NCI-H82 (cell line): Measurements from ENCODE around the gene FOXS1.

Source experiments
- DNase-seq: peaks from one replicate; lab custom pipeline; 2025; lab: John Stamatoyannopoulos, UW

FOXS1 gene

DNA sequence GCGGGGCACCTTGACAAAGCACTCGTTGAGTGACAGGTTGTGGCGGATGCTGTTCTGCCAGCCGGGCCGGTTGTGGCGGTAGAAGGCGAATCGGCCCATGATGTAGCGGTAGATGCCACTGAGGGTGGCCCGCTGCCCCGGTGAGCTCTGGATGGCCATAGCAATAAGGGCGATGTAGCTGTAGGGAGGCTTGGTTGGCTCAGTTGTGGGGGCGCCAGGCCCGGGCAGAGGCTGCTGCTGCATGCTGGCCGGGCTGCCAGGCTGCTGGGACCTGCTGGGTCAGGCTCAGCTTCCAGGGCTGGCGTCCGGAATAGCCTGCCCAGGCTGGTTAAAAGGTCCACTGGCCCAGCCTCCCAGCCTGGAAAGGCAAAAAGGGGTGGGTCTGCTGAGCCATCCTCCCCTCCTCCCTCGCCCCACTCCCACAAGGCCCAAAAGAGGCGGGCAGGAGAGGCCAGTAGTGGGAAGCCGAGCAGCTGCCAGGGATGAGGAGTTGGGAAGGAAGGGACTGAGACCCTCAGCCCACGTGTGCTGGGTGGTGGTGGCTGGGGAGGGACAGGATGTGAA lies at the start of gene FOXS1:
Gene FOXS1 (minus strand): TSS at position 305 of the 564 bp plus-strand sequence. CDS start 62 bp downstream, at position 243.
- peak; percentile 25 for DNase-seq

DNA sequence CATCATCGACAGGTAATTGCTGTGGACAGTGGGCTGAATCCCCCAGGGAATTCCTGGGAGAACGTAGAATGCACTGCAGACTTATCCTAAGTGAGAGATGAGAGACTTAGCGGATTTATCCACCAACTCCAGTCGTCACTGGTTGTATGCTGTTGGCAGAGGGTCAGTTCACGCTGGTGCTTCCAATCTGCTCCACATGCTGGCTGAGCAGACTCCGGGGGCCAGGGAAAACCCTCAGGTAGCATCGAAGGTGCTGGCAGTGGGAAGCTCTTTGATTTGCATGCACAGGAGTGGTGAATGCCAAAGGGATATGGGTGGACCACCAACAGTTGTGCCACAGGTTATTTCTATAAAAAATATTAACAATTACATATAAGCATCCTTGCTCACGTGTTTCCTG lies 45.2 kb upstream of the FOXS1 start:
- DNase-seq = peak; percentile 66

DNA sequence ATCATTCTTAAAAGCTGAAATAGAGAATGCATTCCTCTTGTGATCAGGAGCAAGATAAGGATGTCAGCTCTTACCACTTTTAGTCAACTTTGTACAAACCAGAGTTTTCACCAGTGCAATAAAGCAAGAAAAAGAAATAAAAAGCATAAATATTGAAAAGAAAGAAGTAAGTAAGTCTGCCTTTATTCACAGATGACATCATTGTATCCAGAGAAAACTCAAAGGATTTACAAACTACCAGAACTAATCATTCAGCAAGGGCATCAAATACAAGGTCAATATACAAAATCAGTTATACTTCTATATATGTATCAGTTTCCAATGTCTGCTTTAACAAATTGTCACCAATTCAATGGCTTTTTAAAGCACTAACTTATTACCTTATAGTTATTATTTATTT lies 38.4 kb upstream of the FOXS1 start:
- no peak for DNase-seq

DNA sequence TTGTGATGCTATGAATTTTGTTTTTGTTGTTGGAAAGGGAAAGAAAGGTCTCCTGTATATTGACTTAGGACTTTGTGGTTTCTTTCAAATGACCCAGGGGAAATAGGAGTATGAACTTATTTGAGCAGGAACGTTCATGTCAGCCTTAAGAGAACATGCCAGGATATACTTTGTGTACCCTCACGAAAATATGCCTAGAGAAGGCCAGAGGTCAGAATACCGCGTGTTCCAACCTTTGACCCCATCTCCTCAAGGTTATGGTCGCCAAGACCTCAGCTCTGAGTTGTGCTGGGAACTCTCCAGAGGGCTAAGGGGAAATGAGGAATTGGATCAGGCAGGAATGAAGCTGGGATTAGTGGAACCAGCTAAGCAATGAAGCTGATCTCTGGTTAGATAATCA lies 36.5 kb upstream of the FOXS1 start:
- DNase-seq = peak; percentile 52

DNA sequence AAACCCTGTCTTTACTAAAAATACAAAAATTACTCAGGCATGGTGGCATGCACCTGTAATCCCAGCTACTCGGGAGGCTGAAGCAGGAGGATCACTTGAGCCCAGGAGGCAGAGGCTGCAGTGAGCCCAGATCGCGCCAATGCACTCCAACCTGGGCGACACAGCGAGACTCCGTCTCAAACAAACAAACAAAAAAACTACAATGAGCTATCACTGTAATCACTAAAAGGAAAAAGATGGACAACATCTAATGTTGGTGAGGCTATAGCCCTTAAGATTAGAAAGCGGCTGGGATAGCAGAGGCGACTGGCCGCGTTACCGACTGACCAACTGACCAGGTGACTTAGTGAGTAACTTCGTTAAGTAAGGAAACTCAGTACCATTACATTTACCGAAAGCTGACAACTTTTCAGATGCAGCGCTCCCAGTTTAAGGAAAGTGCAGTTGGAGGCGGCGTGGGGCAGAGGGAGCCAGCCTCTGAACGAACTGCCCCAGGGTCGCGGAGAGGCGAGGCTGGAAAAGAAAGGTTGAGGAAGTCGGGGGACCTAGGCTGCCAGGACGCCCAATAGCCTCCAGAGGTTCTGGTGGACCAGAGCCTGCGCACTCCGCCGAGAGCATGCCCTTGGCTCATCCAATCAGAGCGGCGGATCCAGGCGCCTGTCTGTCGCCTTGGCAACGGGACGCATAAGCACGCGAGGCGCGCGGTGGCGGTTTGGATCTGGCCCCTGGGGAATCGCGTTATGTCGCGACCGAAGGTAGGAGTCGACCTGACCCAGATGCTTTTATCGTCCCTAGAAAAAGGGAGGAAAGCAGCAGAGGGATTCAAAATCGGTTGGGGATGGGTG lies 34.0 kb upstream of the FOXS1 start:
- DNase-seq = peak; percentile 98

DNA sequence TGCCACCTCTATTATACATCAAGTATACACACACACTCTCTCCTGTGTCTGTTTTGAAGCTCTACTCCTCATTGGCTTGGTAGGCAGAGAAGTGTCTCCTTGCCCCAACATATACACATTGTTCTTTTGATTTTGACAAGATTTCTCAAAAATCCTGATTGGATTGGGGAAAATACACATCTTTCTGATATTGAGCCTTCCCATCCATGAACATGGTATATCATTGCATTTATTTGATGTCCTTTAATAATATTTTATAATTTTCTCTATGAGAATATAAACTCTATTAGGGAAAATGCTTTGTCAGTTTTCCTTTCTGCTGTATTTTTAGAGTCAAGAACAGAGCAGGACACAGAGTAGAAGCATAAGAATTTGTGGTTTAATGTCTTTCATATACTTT lies 32.3 kb upstream of the FOXS1 start:
- DNase-seq = no peak

DNA sequence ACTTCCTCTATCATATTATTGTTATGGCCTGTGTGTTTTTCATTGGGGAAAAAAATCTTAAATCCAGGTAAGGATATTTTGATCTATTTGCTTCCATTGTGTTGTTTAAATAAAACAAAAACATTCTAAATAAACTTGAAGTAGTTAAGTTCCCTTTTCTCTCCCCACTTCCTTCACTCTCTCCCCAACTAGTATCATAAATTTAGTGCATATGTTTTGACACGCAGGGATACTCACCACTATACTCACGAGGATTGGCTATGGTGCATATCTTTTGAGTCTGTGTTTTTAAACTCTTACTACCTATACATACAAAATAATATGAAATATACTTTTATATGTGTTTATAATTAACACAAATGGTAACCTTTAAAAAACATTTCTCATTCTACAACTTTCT lies 30.3 kb upstream of the FOXS1 start:
- no peak for DNase-seq

DNA sequence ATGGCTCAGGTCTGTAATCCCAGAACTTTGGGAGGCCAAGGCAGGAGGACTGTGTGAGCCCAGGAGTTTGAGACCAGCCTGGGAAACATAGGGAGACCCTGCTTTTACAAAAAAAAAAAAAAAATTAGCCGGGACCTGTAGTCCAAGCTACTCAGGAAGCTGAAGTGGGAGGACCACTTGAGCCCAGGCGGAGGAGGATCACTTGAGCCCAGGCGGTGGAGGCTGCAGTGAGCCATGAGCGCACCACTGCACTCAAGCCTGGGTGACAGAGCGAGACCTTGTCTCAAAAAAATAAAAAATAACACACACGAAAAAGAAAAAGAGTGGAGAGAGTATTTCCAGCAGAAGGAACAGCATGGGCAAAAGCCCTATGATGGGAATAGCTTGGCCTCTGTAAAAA lies 27.0 kb upstream of the FOXS1 start:
- no peak for DNase-seq

DNA sequence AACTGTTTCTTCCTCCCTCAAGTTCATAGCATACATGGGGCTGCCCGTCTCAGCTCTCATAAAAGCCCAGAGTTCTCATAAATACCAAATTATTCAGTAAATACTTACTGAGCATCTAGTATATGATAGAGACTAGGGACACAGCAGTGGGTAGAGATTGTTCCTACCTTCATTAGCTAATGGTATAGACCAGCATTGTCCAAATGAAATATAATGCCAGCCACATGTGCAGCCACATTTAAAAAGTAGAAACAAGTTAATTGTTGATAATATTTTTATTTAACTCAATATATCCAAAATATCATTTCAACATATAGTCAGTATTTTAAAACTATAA lies 26.2 kb upstream of the FOXS1 start:
- DNase-seq = no peak

DNA sequence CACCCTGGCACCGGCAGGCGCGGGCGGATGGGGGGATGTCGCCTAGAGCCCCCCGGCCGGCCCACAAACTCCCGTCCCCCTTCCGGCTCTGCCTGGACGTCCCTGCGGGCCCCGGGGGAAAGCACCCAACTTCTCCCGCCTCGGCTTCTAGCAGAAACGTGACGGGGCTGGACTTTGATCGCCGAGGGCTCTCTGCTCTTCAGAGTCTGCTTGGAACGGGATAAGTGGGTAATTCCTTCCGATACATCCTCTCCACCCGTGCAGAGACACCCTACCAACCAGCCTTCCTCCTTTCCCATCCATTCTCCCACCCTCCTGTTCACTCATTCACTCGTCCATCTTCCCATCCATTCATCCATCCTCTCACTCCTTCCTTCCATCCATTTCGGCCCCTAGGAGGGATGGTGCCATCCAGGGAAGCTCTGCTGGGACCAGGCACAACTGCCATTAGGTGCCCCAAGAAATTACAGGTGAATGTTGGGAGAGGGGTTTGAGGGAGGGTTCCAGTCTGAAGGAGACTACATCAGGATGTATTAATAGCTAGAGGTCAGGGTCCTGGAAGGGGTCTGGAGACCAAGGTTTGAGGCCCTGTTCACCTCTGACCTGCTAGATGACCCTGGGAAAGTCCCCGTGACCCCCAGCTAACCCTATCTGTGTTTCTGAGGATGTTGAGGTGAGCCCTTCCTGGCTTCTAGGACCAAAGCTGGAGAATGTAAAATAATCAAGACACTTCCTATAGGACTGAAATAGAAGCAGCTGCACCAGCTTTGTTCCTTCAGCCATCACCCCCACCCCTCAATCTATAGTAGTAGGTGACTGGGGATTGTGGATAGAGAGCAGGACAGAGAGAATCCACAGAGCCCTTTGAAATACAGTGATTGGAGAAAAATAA lies 25.6 kb upstream of the FOXS1 start:
- DNase-seq = peak; percentile 48

DNA sequence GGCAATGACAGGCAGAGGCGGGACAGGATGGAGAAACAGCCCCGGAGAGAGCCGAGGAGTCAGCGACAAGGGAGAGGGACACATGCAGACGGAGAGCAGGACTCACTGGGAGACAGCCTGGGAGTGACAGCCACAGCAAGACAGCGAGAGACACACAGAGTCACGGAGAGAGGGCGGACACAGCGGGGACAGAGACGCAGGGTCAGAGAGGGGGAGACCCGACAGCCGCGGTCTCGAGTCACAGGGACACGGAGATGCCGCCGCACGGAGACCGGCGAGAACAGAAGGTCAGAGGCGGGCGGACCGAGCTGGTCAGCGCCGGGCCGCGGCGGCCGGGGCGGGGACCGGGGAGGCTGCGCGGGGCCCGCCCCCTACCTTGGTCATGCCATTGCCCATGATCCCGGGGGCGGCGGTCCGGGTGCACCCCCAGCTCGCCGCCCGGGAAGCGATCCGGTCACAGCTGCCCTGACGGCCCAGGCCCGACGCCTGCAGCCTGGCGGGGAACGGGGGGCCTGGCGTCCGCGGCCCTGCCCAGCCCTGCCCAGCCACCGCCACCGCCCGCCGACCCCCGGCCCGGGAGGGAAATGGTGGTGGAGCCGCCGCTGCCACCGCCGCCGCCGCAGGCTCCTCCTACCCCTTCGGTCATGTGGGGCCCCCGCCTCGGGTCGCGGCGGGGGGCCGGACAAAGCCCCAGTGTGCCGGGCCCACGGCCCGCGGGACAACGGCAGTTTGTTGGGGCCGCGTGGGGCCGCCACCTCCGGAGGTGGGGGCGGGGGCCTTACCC lies 24.7 kb upstream of the FOXS1 start, which contains the start of the genes DUSP15 and TTLL9:
Gene DUSP15 (minus strand): TSS at position 586 of the 784 bp plus-strand sequence. CDS start 190 bp downstream, at position 396.
Gene TTLL9 (plus strand): TSS at position 693 of the 784 bp plus-strand sequence. CDS start 493 bp downstream, outside the sequence.
- peak; percentile 48 for DNase-seq

DNA sequence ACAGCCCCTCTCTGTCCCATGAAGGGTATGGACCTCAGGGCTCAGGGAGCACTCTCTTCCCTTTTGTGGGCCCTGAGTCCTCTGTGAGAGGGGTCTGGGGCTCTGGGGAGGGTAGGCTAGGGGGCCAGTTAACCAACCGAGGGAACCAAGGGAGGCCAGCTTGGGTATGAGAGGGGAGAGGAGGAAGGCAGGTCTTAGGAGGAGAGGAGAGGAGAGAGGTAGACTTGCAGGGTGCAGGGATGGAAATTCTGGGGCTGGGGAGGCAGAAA lies 24.2 kb upstream of the FOXS1 start:
- DNase-seq = no peak

DNA sequence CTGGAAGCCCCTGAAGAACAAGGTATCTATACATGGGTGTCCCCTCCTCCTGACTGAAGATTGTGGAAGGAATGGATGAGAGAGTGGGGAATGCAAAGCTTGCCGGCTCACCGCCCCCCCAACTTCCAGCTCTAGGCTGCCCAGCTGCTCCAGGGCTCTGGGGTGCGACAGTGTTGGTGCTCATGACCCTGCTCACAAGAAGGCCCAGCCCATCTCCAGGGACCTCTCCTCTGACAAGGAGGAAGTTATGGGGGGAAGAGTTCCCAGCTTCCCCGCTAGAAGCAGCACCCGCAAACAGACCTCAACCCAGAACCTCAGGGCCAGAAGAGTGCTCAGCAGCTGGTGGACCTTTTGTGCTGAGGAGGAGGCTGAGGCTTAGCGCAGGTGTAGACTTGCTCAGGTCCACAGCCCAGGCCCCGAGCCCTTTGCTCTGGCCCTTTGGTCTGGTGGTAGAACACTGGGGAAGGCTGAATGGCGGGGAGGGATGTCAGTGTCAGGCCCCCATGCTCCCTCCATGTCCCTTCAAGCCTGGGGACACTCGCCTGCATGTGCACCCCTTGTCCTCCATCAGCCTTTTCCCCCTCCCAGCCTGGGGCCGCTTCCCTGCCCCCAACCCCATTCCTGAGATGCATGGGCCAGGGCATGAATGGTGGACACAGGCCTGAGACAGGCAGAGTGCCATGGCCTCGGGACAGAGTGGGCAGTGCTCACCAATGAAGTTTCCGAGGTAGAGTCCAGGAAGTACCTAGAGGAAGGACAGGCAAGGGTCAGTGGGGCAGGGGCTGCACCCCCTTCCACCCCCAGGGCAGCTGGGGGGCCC lies 23.7 kb upstream of the FOXS1 start:
- no peak for DNase-seq

DNA sequence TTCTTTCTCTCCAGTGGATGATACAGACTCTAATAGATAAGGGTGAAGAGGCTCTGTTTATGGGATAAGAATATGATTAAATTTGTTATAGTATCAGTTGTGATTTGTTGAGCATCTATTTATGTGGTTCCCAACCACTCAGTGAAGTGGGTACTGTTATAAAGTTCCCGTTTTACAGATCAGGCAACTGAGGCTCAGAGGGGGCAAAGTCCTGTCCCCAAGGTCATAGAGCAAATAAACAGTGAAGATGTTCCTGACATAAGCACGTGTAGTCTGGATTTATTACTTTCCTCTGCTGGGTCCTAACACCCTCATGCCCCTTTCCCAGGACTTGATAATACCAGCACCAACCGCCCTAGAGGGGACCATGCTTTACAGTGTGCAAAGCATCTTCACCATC lies 20.8 kb upstream of the FOXS1 start:
- DNase-seq = no peak

DNA sequence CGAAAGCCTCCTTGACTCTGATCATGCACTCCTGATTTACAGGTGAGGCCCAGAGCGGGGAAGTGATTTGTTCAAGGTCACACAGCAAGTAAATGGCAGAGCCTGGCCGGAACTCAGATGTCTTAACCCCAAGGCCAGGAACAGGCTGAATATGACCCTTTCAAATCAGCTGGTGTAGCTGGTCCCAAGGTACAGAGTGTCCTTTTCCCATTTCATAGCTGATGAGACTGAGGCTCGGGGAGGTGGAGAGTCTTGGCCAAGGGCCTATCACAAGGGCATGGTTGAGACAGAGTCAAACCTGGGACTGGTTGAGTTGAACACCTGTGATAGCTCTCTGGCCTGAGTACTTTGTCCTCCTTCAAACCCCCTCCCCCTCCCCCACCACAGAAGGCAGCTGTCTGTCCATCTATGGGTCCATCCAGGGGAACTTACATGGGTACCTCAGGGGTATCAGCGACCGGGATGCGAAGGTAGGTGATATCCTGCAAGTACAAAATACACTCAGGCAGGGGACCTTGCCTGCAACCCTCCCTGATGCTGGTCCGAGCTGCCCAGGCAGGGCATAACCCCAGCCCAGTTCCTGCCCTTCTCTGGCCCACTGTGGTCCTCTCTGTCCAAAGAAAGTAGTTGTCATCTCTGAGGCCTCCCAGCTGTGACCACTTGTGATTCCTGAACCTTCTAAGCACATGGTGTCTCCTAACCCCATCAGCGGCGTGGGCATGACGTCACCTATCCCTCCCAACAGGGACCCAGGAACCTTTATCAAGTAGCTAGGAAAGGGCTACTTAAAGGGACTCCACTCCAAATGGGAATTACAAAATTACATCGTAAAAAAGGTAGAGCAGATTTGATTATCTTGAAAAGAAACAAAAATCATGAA lies 19.4 kb upstream of the FOXS1 start:
- no peak for DNase-seq

DNA sequence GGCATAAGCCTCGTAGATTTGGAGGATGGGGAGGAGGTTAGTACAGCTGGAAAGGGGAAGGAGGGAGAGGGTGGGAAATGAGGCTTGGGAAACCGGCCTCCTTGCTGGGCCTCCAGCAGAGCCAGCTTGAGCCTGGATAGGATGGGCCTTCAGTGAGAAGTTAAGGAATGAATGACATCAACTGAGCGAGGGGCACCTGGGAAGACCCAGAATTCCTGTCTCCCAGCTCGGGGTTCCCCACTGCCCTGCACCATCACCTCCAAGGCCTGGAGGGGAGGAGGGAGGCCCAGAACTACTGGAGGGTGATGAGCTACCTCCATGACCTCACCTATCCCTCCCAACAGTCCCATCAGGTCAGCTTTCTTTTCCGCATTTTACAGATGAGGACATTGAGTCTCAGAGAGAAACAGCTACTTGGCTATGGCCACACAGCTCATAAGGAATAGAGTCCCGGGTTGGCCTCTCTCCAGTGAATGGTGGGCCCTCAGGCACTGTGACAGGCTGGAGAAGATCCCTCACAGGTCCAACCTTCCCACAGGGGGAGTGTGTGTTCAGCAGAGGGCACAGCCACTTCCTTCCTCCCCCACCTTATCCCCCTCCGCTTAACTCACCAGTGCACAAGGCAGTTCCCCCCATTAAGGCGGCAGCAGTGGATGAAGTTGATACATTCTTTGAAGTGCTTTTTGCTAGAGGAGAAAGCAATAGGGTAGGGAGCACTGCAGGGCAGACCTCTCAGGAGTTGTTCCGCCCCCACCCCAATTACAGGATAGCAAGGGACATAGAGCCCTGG lies 18.1 kb upstream of the FOXS1 start:
- no peak for DNase-seq

DNA sequence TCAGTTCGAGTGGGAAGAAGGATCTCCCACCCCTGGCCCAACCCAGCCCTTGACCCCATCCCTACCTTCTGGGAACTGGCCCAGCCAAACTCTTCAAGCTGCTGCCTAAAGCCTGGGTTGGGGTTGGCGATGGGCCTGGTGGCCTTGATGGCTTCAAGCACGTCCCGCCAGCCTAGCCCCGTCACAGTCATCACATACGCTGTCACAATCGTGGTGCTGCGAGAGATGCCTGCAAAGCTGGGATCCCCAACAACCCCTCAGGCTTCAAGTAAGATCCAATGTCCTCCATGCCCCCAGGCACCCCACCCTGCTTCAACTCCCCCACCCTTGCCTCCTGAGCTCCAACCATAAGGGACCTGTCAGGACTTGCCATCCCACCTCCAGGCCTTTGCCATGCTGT lies 17.1 kb upstream of the FOXS1 start:
- DNase-seq = no peak

DNA sequence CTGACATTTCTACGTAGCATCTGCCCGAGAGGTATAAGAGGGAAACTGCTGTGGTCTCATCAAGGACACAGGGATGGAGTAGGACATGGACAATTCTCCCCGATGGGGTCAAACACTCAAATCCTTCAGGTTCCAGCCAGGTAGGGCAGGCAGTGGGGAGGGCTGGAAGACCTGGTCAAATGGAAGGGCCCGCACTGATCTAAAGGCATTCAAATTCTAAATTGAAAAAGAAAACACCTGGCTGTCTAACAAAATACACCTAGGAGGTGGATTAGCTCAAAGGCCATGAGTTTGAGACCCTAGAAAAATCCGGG lies 16.7 kb upstream of the FOXS1 start:
- no peak for DNase-seq

DNA sequence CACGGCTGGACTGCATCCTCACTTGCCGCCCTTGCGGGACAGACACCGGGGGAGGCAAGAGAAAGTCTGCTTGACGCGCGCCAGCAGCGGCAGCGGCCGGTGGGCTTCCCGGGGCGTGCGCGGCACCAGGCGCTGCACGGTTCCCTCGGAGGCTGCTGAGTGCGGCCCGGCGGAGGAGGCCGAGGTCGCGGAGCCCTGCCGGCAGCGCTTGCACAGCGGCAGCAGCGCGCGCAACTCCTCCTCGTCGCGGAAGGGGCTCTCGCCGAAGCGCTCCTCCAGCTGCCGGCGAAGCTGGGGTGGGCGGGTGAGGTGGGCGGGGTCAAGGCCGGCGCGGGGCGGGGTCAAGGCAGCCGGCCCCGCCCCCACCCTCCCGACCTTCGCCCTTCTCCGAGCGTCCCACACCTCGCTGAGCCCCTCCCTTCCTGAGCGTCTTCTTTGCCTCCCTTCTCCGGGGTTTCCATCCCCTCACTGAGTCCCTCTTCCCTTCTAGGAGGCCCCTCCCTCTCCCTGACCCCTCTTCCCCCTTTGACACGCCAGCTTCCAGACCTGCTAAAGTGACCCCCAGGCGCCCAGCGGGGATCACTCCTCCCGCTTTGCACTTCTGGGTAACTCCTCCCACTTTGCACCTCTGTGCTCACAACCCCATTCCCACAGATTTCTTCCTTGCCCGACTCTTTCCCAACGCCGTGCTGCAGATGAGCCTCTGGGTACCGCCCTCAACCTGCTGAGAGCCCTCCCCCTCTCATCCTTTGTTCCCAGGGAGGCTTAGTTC lies 16.2 kb upstream of the FOXS1 start:
- peak; percentile 92 for DNase-seq
